IMR-90 (cell line): ENCODE results near the gene KLHL3. TPM values are rescaled to one million over a fixed set of nuclear protein-coding genes. Genes with fewer than 3 reads are reported as not detected.

Source experiments
- ATAC-seq: fragments of 200-7000 bp; cut with Tn5 transposase; 2 replicates; pipeline ENCODE4 v1.9.1; 2020; ENCODE audit warnings: low read depth, mild to moderate bottlenecking, moderate library complexity
- BruUV-seq: library from RNA; stranded (reverse); fragments of 400-500 nt; replicated peaks from 2 replicates; lab custom pipeline; 2021; lab: Mats Ljungman, UMichigan
- CTCF ChIA-PET: fragments of 300-600 bp; formaldehyde crosslinking; extraction: SDS; loops from one replicate; lab custom pipeline; 2021; ENCODE audit warnings: antibody characterized with exemption; lab: Yijun Ruan, JAX
- POLR2A ChIA-PET: fragments of 300-600 bp; sonication (Branson Sonifier 250); formaldehyde crosslinking; loops from one replicate; lab custom pipeline; 2022; ENCODE audit warnings: antibody characterized with exemption; ENCODE audit not compliant: unreplicated experiment; lab: Charles Lee
- DNase-seq: peaks from one replicate; pipeline ENCODE4 v3.0.0; 2013
- H2AFZ ChIP-seq: replicated peaks from 2 replicates; pipeline ENCODE3; 2013; ENCODE audit warnings: low read length, mild to moderate bottlenecking; ENCODE audit not compliant: poor library complexity
- H2AK5ac ChIP-seq: 2 replicates; pipeline ENCODE4 v1.6.1; 2013; ENCODE audit warnings: low read depth, low read length, inconsistent platforms
- H2AK9ac ChIP-seq: replicated peaks from 2 replicates; pipeline ENCODE3; 2013; ENCODE audit warnings: mild to moderate bottlenecking, low read depth, low read length, moderate library complexity; ENCODE audit not compliant: poor library complexity
- H2BK120ac ChIP-seq: 2 replicates; pipeline ENCODE4 v1.6.1; 2013; ENCODE audit warnings: low read depth, low read length, inconsistent platforms
- H2BK15ac ChIP-seq: 3 replicates; pipeline ENCODE4 v1.6.1; 2013; ENCODE audit warnings: low read depth, low read length, inconsistent platforms
- H2BK20ac ChIP-seq: 2 replicates; pipeline ENCODE4 v1.6.1; 2013; ENCODE audit warnings: low read depth, mild to moderate bottlenecking, inconsistent platforms, low read length, moderate library complexity
- H2BK5ac ChIP-seq: 2 replicates; pipeline ENCODE4 v1.6.1; 2013; ENCODE audit warnings: mild to moderate bottlenecking, low read depth, low read length, inconsistent platforms; ENCODE audit not compliant: poor library complexity, severe bottlenecking
- H3K14ac ChIP-seq: replicated peaks from 2 replicates; pipeline ENCODE4 v1.6.1; 2013; ENCODE audit warnings: low read depth, low read length, inconsistent platforms
- H3K18ac ChIP-seq: 2 replicates; pipeline ENCODE4 v1.6.1; 2013; ENCODE audit warnings: low read depth, low read length, control low read depth
- H3K23ac ChIP-seq: 2 replicates; pipeline ENCODE4 v1.6.1; 2013; ENCODE audit warnings: low read depth, low read length, inconsistent platforms
- H3K27ac ChIP-seq: 2 replicates; pipeline ENCODE4 v1.5.1; 2013; ENCODE audit warnings: mild to moderate bottlenecking, control low read depth, low read length; ENCODE audit not compliant: insufficient read depth
- H3K27me3 ChIP-seq: 2 replicates; pipeline ENCODE4 v1.6.1; 2013; ENCODE audit warnings: low read length; ENCODE audit not compliant: control insufficient read depth, insufficient read depth
- H3K36me3 ChIP-seq: 2 replicates; pipeline ENCODE4 v1.6.1; 2013; ENCODE audit warnings: low read length, mixed read lengths; ENCODE audit not compliant: control insufficient read depth, insufficient read depth
- H3K4ac ChIP-seq: 2 replicates; pipeline ENCODE4 v1.6.1; 2013; ENCODE audit warnings: low read depth, low read length, inconsistent platforms
- H3K4me1 ChIP-seq: 2 replicates; pipeline ENCODE4 v1.6.1; 2013; ENCODE audit warnings: low read length, mixed read lengths; ENCODE audit not compliant: control insufficient read depth, insufficient read depth
- H3K4me2 ChIP-seq: 2 replicates; pipeline ENCODE4 v1.6.1; 2013; ENCODE audit warnings: low read depth, mild to moderate bottlenecking, control low read depth, low read length, moderate library complexity
- H3K4me3 ChIP-seq: 2 replicates; pipeline ENCODE4 v1.5.1; 2013; ENCODE audit warnings: low read depth, mild to moderate bottlenecking, control low read depth, low read length, moderate library complexity; ENCODE audit not compliant: insufficient read depth
- H3K56ac ChIP-seq: 2 replicates; pipeline ENCODE4 v1.6.1; 2013; ENCODE audit warnings: low read length, inconsistent platforms; ENCODE audit not compliant: insufficient read depth; ENCODE audit errors: extremely low read depth
- H3K79me1 ChIP-seq, 2 experiments: 2 replicates each; pipeline ENCODE4 v1.6.1; 2013; ENCODE audit warnings: low read length in 2 of 2, inconsistent platforms in 1 of 2, low read depth in 1 of 2
- H3K9ac ChIP-seq: 2 replicates; pipeline ENCODE4 v1.6.1; 2013; ENCODE audit warnings: low read depth, low read length, control low read depth
- H3K9me1 ChIP-seq: 2 replicates; pipeline ENCODE4 v1.6.1; 2013; ENCODE audit warnings: low read length, inconsistent platforms; ENCODE audit not compliant: insufficient read depth
- H3K9me3 ChIP-seq: 2 replicates; pipeline ENCODE4 v1.6.1; 2013; ENCODE audit warnings: low read length; ENCODE audit not compliant: control insufficient read depth, insufficient read depth
- H4K20me1 ChIP-seq: 2 replicates; pipeline ENCODE4 v1.6.1; 2013; ENCODE audit warnings: low read length, inconsistent platforms; ENCODE audit not compliant: insufficient read depth
- H4K5ac ChIP-seq: 2 replicates; pipeline ENCODE4 v1.6.1; 2013; ENCODE audit warnings: mild to moderate bottlenecking, low read depth, low read length, control low read depth
- H4K8ac ChIP-seq, 2 experiments: 2 replicates each; pipeline ENCODE4 v1.6.1; 2013; ENCODE audit warnings: low read depth in 2 of 2, low read length in 2 of 2, control low read depth in 1 of 2, inconsistent platforms in 1 of 2
- H4K91ac ChIP-seq: 2 replicates; pipeline ENCODE4 v1.6.1; 2013; ENCODE audit warnings: low read depth, low read length, inconsistent platforms; ENCODE audit not compliant: insufficient read depth
- CEBPB ChIP-seq: IDR thresholded peaks from 2 replicates; pipeline ENCODE4 v1.6.1; 2012; ENCODE audit warnings: low read depth, low read length, improper control_type of control experiment
- FOS ChIP-seq: fragments of 150-350 bp; IDR thresholded peaks from 2 replicates; pipeline ENCODE4 v1.6.1; 2016; ENCODE audit warnings: low read depth, low read length
- MAFK ChIP-seq: IDR thresholded peaks from 2 replicates; pipeline ENCODE4 v1.6.1; 2012; ENCODE audit warnings: low read depth, low read length, improper control_type of control experiment
- MAZ ChIP-seq: IDR thresholded peaks from 2 replicates; pipeline ENCODE4 v1.6.1; 2012; ENCODE audit warnings: low read depth, mild to moderate bottlenecking, low read length, improper control_type of control experiment, moderate library complexity, borderline replicate concordance
- MXI1 ChIP-seq: IDR thresholded peaks from 2 replicates; pipeline ENCODE4 v1.6.1; 2012; ENCODE audit warnings: low read depth, mild to moderate bottlenecking, low read length, moderate library complexity, borderline replicate concordance
- NFE2L2 ChIP-seq: fragments of 150-350 bp; IDR thresholded peaks from 2 replicates; pipeline ENCODE4 v1.6.1; 2016; ENCODE audit warnings: low read depth, mild to moderate bottlenecking, low read length
- POLR2A ChIP-seq: IDR thresholded peaks from 2 replicates; pipeline ENCODE4 v1.6.1; 2012; ENCODE audit warnings: mild to moderate bottlenecking, low read depth, low read length
- RAD21 ChIP-seq: IDR thresholded peaks from 2 replicates; pipeline ENCODE4 v1.6.1; 2012; ENCODE audit warnings: low read length, improper control_type of control experiment
- RCOR1 ChIP-seq: IDR thresholded peaks from 2 replicates; pipeline ENCODE4 v1.6.1; 2012; ENCODE audit warnings: mild to moderate bottlenecking, low read length, improper control_type of control experiment; ENCODE audit not compliant: insufficient replicate concordance
- RFX5 ChIP-seq: IDR thresholded peaks from 2 replicates; pipeline ENCODE4 v1.8.0; 2012; ENCODE audit warnings: low read depth, mild to moderate bottlenecking, low read length, moderate library complexity
- SMC3 ChIP-seq: fragments of 150-350 bp; IDR thresholded peaks from 2 replicates; pipeline ENCODE4 v1.6.1; 2016; ENCODE audit warnings: low read depth, mild to moderate bottlenecking, antibody characterized with exemption, low read length, moderate library complexity
- WGBS, 2 experiments: methylation state at CpG; one replicate each; pipeline versions ENCODE4 v1.1.5 to v1.1.7; 2013; ENCODE audit warnings: missing lambda C conversion rate in 2 of 2; ENCODE audit not compliant: insufficient read length in 1 of 2; ENCODE audit errors: extremely low coverage in 2 of 2; 5-methylcytosine and 5-hydroxymethylcytosine counted together
- dilution Hi-C: fragments of 300-500 bp; cut with HindIII; formaldehyde crosslinking; loops from one replicate; pipeline ENCODE4 v1.14.3; 2018; ENCODE audit warnings: low sequenced_read_pairs; ENCODE audit not compliant: unreplicated experiment
- in situ Hi-C: fragments of 300-500 bp; cut with MboI; formaldehyde crosslinking; loops from 3 replicates; pipeline ENCODE4 v1.14.3; 2019; ENCODE audit warnings: low sequenced_read_pairs, inconsistent platforms, mixed read lengths
- intact Hi-C: fragments of 100-400 bp; cut with micrococcal nuclease; formaldehyde crosslinking; loops from 2 replicates; pipeline ENCODE4 v1.10.0; 2022
- polyA plus RNA-seq, 3 experiments: library from polyadenylated mRNA; depleted of rRNA; stranded (reverse); fragments of >200 nt; gene quantifications; 2 replicates each; pipeline ENCODE4 v1.2.3, GENCODE V29; 2012; ENCODE audit warnings: low replicate concordance in 1 of 3
- total RNA-seq: library from RNA; depleted of rRNA; stranded (reverse); fragments of >200 nt; gene quantifications from 2 replicates; pipeline ENCODE4 v1.2.3, GENCODE V29; 2012
- TF ChIP-seq, protein P1 (sequence below): fragments of 150-350 bp; IDR thresholded peaks from 2 replicates; pipeline ENCODE4 v1.6.1; 2016; ENCODE audit warnings: low read depth, mild to moderate bottlenecking, low read length, moderate library complexity, borderline replicate concordance
- TF ChIP-seq, protein P2 (sequence below): fragments of 150-350 bp; IDR thresholded peaks from 2 replicates; pipeline ENCODE4 v1.6.1; 2017; ENCODE audit warnings: mild to moderate bottlenecking, antibody characterized with exemption, low read length, low read depth
- TF ChIP-seq, protein P3 (sequence below): conservative IDR thresholded peaks from 2 replicates; pipeline ENCODE4 v1.5.1; 2012; ENCODE audit warnings: mild to moderate bottlenecking, low read depth, low read length, improper control_type of control experiment

Gene KLHL3
- total and polyA plus RNA-seq, 2 of the 4 experiments (the other 2 are of a cell fraction): 2.3 to 4.1 TPM

DNA sequence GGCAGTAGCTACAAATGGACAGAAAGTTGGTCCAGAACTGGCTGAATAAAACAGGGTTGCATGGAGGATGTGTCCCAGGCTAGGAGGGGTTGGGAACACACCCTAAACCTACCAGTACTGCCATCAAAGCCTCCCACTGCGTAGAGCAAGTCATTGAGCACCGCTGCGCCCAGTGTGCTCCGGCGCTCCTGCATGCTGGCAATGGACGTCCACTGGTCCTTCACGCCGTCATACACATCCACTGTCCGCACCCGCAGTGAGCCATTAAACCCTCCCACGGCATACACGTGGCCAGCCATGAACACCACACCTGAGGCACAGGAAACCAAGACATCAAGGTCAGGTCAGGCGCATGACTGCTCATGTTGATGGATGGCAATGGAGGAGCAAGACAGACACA lies 97.0 kb downstream of the KLHL3 start:
- Histone ChIP-seq H3K27me3 (no peaks in the 10 kb centered on the region; the same call in none of the 2 replicates), H3K79me1 (no peaks in the 10 kb centered on the region), H3K23ac (no peak overlapping the region), H4K5ac (no peak overlapping the region), H3K14ac (no peak overlapping the region), H2BK120ac (no peak overlapping the region), H2AK5ac (no peak overlapping the region), H2AK9ac (no peak overlapping the region), H3K4ac (no peak overlapping the region), H4K20me1 (no peaks in the 10 kb centered on the region), H2BK5ac (no peak overlapping the region), H2BK15ac (no peak overlapping the region), H3K9me3 (no peaks in the 10 kb centered on the region), H4K8ac (no peak overlapping the region), H3K18ac (no peak overlapping the region), H3K36me3 (no peaks in the 10 kb centered on the region), H3K9ac (no peak overlapping the region), H2BK20ac (no peak overlapping the region), H3K4me1 (no peaks in the 10 kb centered on the region), H3K27ac (no peak overlapping the region), H3K56ac (no peak overlapping the region), H2AFZ (no peak overlapping the region), H3K4me3 (no peak overlapping the region), H3K9me1 (peaks cover 2% of the 10 kb centered on the region; the same call in 1 of the 2 replicates), H4K91ac (no peak overlapping the region), H3K4me2 (no peak overlapping the region)
- WGBS, 2 experiments: 98% methylated on average over 8 of the region's 13 CpGs; no CpG with 5 or more reads in 1 of the 2 experiments
- TF ChIP-seq FOS (no peak), SMC3 (no peak), CEBPB (no peak), MXI1 (no peak), RAD21 (no peak), RCOR1 (no peak), MAFK (no peak), POLR2A (no peak), MAZ (no peak), NFE2L2 (no peak), RFX5 (no peak)
- TF ChIP-seq, protein P1, sequence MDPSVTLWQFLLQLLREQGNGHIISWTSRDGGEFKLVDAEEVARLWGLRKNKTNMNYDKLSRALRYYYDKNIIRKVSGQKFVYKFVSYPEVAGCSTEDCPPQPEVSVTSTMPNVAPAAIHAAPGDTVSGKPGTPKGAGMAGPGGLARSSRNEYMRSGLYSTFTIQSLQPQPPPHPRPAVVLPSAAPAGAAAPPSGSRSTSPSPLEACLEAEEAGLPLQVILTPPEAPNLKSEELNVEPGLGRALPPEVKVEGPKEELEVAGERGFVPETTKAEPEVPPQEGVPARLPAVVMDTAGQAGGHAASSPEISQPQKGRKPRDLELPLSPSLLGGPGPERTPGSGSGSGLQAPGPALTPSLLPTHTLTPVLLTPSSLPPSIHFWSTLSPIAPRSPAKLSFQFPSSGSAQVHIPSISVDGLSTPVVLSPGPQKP: no peak
- TF ChIP-seq, protein P2, sequence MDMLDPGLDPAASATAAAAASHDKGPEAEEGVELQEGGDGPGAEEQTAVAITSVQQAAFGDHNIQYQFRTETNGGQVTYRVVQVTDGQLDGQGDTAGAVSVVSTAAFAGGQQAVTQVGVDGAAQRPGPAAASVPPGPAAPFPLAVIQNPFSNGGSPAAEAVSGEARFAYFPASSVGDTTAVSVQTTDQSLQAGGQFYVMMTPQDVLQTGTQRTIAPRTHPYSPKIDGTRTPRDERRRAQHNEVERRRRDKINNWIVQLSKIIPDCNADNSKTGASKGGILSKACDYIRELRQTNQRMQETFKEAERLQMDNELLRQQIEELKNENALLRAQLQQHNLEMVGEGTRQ: no peak
- TF ChIP-seq, protein P3, sequence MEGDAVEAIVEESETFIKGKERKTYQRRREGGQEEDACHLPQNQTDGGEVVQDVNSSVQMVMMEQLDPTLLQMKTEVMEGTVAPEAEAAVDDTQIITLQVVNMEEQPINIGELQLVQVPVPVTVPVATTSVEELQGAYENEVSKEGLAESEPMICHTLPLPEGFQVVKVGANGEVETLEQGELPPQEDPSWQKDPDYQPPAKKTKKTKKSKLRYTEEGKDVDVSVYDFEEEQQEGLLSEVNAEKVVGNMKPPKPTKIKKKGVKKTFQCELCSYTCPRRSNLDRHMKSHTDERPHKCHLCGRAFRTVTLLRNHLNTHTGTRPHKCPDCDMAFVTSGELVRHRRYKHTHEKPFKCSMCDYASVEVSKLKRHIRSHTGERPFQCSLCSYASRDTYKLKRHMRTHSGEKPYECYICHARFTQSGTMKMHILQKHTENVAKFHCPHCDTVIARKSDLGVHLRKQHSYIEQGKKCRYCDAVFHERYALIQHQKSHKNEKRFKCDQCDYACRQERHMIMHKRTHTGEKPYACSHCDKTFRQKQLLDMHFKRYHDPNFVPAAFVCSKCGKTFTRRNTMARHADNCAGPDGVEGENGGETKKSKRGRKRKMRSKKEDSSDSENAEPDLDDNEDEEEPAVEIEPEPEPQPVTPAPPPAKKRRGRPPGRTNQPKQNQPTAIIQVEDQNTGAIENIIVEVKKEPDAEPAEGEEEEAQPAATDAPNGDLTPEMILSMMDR: no peak
- POLR2A ChIA-PET: no interaction called here
- in situ Hi-C loops: loop anchor here (25.0 kb wide), 2 partner anchors 423 to 498 kb away; partner anchors contain the start of gene NME5
- DNase-seq (no peak), ATAC-seq (no peak)
- BruUV-seq: no TSS peak
- CTCF ChIA-PET: interaction anchor here (0.9 kb wide), 1 partner anchor 22 kb away, joined by 4 read pairs; no protein-coding TSS in a partner anchor
- intact Hi-C loops: no loop called here
- dilution Hi-C loops: no loop called here
